ENCODE results near the gene DUSP5.

Gene DUSP5

DNA sequence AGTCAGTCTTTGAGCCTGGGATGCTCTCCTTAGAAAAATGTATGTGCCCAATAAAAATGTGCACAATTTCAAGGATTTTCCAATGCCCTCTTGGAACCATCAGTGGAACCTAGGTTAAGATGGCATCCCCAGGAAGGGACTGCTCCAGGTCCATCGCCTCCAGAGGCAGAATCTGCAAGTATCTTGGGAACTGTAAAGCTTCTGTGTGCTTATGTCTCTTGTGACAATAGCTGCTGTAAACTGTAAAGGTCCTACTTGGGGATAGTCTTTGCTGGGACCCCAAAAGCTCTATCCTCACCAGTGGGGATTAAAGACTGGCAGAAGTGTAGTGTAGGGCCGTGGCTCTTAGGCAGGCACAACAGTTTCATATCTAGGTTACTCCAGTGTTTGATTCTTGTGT lies 11.9 kb downstream of the DUSP5 start:
- H3K27ac ChIP-seq (ENCODE audit: low read length) = no peak overlapping the region
- H3F3A ChIP-seq (ENCODE audit: insufficient read depth, low read length) = peaks cover 93% of the 10 kb centered on the region
- DNase-seq = no peak
- peaks cover 97% of the 10 kb centered on the region for H3K79me2 ChIP-seq (ENCODE audit: low read length)
- H3K27me3 ChIP-seq (replicated peaks; ENCODE audit: insufficient read depth, low read length) = no peaks in the 10 kb centered on the region
- H4K20me1 ChIP-seq (ENCODE audit: insufficient read depth, low read length) = peaks cover 92% of the 10 kb centered on the region
- H2AFZ ChIP-seq (ENCODE audit: low read length) = no peak overlapping the region
- no peak overlapping the region for H3K4me2 ChIP-seq (ENCODE audit: low read depth, low read length)
- no peak overlapping the region for H3K9ac ChIP-seq (ENCODE audit: low read length)
- no peak for TF ChIP-seq EZH2 (optimal IDR thresholded peaks at IDR 0.05; ENCODE audit: low read depth, low read length)
- no peak for TF ChIP-seq EZH2phosphoT487 (IDR thresholded peaks at IDR 0.05; ENCODE audit: low read length)
- TF ChIP-seq, protein P1, sequence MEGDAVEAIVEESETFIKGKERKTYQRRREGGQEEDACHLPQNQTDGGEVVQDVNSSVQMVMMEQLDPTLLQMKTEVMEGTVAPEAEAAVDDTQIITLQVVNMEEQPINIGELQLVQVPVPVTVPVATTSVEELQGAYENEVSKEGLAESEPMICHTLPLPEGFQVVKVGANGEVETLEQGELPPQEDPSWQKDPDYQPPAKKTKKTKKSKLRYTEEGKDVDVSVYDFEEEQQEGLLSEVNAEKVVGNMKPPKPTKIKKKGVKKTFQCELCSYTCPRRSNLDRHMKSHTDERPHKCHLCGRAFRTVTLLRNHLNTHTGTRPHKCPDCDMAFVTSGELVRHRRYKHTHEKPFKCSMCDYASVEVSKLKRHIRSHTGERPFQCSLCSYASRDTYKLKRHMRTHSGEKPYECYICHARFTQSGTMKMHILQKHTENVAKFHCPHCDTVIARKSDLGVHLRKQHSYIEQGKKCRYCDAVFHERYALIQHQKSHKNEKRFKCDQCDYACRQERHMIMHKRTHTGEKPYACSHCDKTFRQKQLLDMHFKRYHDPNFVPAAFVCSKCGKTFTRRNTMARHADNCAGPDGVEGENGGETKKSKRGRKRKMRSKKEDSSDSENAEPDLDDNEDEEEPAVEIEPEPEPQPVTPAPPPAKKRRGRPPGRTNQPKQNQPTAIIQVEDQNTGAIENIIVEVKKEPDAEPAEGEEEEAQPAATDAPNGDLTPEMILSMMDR (IDR thresholded peaks at IDR 0.05; ENCODE audit: low read length) = no peak
- H3K4me1 ChIP-seq (ENCODE audit: low read length) = peaks cover 28% of the 10 kb centered on the region
- no peak overlapping the region for H3K4me3 ChIP-seq (ENCODE audit: low read length)
- H3K9me3 ChIP-seq (replicated peaks; ENCODE audit: insufficient read depth, low read length) = no peaks in the 10 kb centered on the region
- peaks cover 70% of the 10 kb centered on the region for H3K36me3 ChIP-seq (replicated peaks; ENCODE audit: insufficient read depth, low read length)
- H3K9me2 ChIP-seq (replicated peaks; ENCODE audit: insufficient read depth, low read length) = no peaks in the 10 kb centered on the region

DNA sequence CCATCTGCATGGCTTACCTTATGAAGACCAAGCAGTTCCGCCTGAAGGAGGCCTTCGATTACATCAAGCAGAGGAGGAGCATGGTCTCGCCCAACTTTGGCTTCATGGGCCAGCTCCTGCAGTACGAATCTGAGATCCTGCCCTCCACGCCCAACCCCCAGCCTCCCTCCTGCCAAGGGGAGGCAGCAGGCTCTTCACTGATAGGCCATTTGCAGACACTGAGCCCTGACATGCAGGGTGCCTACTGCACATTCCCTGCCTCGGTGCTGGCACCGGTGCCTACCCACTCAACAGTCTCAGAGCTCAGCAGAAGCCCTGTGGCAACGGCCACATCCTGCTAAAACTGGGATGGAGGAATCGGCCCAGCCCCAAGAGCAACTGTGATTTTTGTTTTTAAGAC lies 12.4 kb downstream of the DUSP5 start:
- peaks cover 87% of the 10 kb centered on the region for H4K20me1 ChIP-seq (ENCODE audit: insufficient read depth, low read length)
- no peak for DNase-seq
- no peak overlapping the region for H3K4me3 ChIP-seq (ENCODE audit: low read length)
- H3K9me2 ChIP-seq (replicated peaks; ENCODE audit: insufficient read depth, low read length) = no peaks in the 10 kb centered on the region
- H3K79me2 ChIP-seq (ENCODE audit: low read length) = peaks cover 97% of the 10 kb centered on the region
- TF ChIP-seq, protein P1 (IDR thresholded peaks at IDR 0.05; ENCODE audit: low read length) = no peak
- TF ChIP-seq EZH2 (optimal IDR thresholded peaks at IDR 0.05; ENCODE audit: low read depth, low read length) (no peak), EZH2phosphoT487 (IDR thresholded peaks at IDR 0.05; ENCODE audit: low read length) (no peak)
- H3K4me1 ChIP-seq (ENCODE audit: low read length) = peaks cover 22% of the 10 kb centered on the region
- no peak overlapping the region for H3K9ac ChIP-seq (ENCODE audit: low read length)
- no peaks in the 10 kb centered on the region for H3K9me3 ChIP-seq (replicated peaks; ENCODE audit: insufficient read depth, low read length)
- H3K4me2 ChIP-seq (ENCODE audit: low read depth, low read length) = no peak overlapping the region
- no peak overlapping the region for H3K27ac ChIP-seq (ENCODE audit: low read length)
- H3F3A ChIP-seq (ENCODE audit: insufficient read depth, low read length) = peaks cover 93% of the 10 kb centered on the region
- no peak overlapping the region for H2AFZ ChIP-seq (ENCODE audit: low read length)
- no peaks in the 10 kb centered on the region for H3K27me3 ChIP-seq (replicated peaks; ENCODE audit: insufficient read depth, low read length)
- peaks cover 65% of the 10 kb centered on the region for H3K36me3 ChIP-seq (replicated peaks; ENCODE audit: insufficient read depth, low read length)

DNA sequence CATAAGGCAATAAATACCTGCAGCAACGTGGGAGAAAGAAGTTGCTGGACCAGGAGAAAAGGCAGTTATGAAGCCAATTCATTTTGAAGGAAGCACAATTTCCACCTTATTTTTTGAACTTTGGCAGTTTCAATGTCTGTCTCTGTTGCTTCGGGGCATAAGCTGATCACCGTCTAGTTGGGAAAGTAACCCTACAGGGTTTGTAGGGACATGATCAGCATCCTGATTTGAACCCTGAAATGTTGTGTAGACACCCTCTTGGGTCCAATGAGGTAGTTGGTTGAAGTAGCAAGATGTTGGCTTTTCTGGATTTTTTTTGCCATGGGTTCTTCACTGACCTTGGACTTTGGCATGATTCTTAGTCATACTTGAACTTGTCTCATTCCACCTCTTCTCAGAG lies 13.0 kb downstream of the DUSP5 start:
- no peak overlapping the region for H3K9ac ChIP-seq (ENCODE audit: low read length)
- H3K9me3 ChIP-seq (replicated peaks; ENCODE audit: insufficient read depth, low read length) = no peaks in the 10 kb centered on the region
- H3F3A ChIP-seq (ENCODE audit: insufficient read depth, low read length) = peaks cover 93% of the 10 kb centered on the region
- H3K36me3 ChIP-seq (replicated peaks; ENCODE audit: insufficient read depth, low read length) = peaks cover 61% of the 10 kb centered on the region
- H3K4me3 ChIP-seq (ENCODE audit: low read length) = no peak overlapping the region
- no peak overlapping the region for H2AFZ ChIP-seq (ENCODE audit: low read length)
- H3K4me1 ChIP-seq (ENCODE audit: low read length) = peaks cover 16% of the 10 kb centered on the region; the same call in 1 of the 2 replicates
- no peak overlapping the region for H3K27ac ChIP-seq (ENCODE audit: low read length)
- peaks cover 96% of the 10 kb centered on the region for H3K79me2 ChIP-seq (ENCODE audit: low read length)
- H3K4me2 ChIP-seq (ENCODE audit: low read depth, low read length) = no peak overlapping the region
- H3K27me3 ChIP-seq (replicated peaks; ENCODE audit: insufficient read depth, low read length) = no peaks in the 10 kb centered on the region
- H3K9me2 ChIP-seq (replicated peaks; ENCODE audit: insufficient read depth, low read length) = no peaks in the 10 kb centered on the region
- TF ChIP-seq EZH2phosphoT487 (IDR thresholded peaks at IDR 0.05; ENCODE audit: low read length) = no peak
- TF ChIP-seq EZH2 (optimal IDR thresholded peaks at IDR 0.05; ENCODE audit: low read depth, low read length) = no peak
- TF ChIP-seq, protein P1 (IDR thresholded peaks at IDR 0.05; ENCODE audit: low read length) = no peak
- no peak for DNase-seq
- H4K20me1 ChIP-seq (ENCODE audit: insufficient read depth, low read length) = peaks cover 80% of the 10 kb centered on the region
